Liver (tissue), 3 donors: ENCODE data around the gene COMMD10.

ENCODE experiments used
- CTCF ChIP-seq: fragments of 150-350 bp; IDR thresholded peaks from 2 replicates; pipeline ENCODE4 v1.5.1; 2017; ENCODE audit warnings: improper control_type of control experiment, low read depth, low read length; ENCODE audit not compliant: missing input control
- GABPA ChIP-seq, 2 donors: IDR thresholded peaks in 1 of 2; conservative IDR thresholded peaks in 1 of 2; 2 replicates each; pipeline ENCODE4 v1.6.1; 2016; ENCODE audit warnings: antibody characterized with exemption in 2 of 2, mild to moderate bottlenecking in 1 of 2, moderate library complexity in 1 of 2
- MAX ChIP-seq: IDR thresholded peaks from 2 replicates; pipeline ENCODE4 v1.6.1; 2016; ENCODE audit warnings: antibody characterized with exemption
- NR2F2 ChIP-seq: IDR thresholded peaks from 2 replicates; pipeline ENCODE4 v1.6.1; 2016; ENCODE audit warnings: antibody characterized with exemption
- REST ChIP-seq: IDR thresholded peaks from 2 replicates; pipeline ENCODE4 v1.6.1; 2016; ENCODE audit warnings: antibody characterized with exemption, mild to moderate bottlenecking
- YY1 ChIP-seq: IDR thresholded peaks from 2 replicates; pipeline ENCODE4 v1.6.1; 2016; ENCODE audit warnings: antibody characterized with exemption, mild to moderate bottlenecking
- donor health status: healthy.
- donor health status: healthy.

GRCh38 chr5:116291271-116291670, 206.4 kb downstream of the COMMD10 start:
- TF ChIP-seq NR2F2 (no peak), YY1 (no peak), CTCF (no peak), GABPA (IDR thresholded peaks at IDR 0.05 in 1 of 2, conservative IDR thresholded peaks at IDR 0.05 in 1 of 2) (no peak), MAX (no peak), REST (no peak)
